ENCODE measurements around the gene PMPCA.
"Not testable (repeated sequence)": the region's sequence is repeated elsewhere in the genome, so short reads cannot be mapped to it uniquely, and the experiment has no call there.

PMPCA gene

DNA sequence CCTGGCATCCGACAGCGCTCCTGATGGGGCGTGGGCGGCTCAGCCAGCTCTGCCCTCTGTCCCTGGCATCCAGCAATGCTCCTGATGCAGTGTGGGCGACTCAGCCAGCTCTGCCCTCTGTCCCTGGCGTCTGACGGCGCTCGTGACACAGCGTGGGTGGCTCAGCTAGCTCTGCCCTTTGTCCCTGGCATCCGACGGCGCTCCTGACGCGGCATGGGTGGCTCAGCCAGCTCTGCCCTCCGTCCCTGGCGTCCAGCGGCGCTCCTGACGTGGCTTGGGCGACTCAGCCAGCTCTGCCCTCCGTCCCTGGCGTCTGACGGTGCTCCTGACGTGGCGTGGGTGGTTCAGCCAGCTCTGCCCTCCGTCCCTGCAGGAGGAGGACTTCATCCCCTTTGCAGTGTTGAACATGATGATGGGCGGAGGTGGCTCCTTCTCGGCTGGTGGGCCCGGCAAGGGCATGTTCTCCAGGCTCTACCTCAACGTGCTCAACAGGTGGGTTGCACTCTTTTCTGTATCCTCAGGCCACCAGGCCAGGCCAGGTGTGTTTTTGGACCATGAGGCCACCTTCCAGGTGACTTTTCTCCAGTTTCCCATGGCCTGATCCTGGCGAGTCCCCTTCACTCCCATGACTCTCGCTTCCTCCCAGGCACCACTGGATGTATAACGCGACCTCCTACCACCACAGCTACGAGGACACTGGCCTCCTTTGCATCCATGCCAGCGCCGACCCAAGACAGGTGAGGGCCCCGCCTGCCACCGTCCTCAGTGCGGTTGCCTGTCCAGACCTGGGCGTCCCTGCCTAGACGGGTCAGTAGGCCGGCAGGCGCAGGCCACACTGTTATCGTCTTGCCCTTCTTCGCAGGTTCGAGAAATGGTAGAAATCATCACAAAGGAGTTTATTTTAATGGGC is 8.0 kb downstream of the PMPCA start:
- DNase-seq = no peak

GRCh38 chr9:136419092-136419420 is 8.6 kb downstream of the PMPCA start:
- DNase-seq = no peak

- DNase-seq = no peak
These were observed 11.3 kb downstream of the PMPCA start for GRCh38 chr9:136421791-136422190.

DNA sequence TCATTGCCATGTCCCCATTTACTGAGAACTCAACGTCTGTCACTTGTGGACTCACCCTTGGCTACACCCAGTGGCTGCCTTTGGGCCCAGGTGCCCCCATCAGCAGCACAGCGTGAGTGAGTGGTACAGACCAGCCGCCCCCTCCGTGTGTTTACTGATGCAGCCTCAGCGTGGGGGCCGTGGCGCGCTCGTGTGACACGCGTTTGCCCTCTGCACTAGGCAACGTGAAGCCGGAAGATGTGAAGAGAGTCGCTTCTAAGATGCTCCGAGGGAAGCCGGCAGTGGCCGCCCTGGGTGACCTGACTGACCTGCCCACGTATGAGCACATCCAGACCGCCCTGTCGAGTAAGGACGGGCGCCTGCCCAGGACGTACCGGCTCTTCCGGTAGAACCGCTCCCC is 12.4 kb downstream of the PMPCA start:
- DNase-seq = no peak

DNA sequence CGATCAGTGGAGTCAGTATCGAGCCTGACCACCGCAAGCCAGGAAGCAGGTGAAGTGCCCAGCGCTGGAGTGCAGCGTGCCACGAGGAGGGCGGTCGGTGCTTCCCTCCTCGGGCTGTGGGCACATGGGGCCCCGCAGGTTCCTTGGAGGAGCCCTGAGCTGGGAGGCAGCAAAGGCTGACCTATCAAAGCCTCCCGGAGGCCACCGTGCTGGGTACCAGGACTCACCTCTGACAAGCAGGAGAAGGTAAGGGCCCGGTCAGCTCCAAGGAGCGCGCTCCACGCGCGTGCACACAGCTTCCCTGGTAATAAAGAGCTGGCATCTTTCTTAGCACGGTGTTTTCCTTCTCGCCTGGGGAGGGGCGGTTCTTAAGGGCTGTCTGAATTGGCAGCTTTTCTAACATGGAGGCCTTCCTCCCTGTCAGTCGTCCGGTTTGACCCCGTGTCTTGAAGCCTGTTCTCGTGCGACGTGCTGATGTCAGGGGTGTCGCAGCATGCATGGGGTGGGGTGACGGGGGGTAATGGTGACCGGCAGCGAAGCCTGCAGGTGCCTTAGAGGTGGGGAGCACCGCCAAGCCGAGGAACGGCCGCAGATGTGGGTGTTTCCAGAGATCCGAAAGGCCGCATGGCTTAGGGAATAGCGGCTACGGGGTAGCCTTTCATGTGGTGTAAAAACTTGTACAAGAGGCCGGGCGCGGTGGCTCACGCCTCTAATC is 13.1 kb downstream of the PMPCA start:
- no peak for DNase-seq

DNA sequence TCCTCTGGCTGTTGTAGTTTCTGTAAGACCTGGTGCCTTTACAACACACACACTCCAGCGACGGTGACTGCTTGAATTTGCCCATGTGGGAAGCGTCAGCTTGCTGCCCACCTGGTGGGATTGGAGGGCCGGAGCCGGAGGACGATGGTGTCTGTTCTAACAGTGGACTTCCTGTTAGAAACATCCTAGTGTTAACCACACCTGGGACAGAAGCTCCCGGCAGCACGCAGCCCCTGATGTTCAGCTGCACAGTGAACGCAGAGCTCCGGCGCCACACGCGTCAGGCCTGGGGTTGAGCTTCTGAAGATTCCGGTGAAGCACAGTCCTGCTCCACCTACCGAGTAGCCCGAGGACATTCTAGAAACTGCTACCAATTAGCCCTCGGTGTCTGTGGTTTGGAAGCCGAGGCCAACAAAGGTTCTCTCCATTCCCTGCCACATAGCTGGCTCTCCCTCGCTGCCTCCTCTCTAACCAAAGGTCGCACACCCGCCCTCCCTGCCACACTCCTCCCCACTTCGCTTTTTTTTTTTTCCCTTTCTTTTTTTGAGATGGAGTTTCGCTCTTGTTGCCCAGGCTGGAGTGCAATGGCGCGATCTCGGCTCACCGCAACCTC is 14.4 kb downstream of the PMPCA start:
- DNase-seq = no peak

DNA sequence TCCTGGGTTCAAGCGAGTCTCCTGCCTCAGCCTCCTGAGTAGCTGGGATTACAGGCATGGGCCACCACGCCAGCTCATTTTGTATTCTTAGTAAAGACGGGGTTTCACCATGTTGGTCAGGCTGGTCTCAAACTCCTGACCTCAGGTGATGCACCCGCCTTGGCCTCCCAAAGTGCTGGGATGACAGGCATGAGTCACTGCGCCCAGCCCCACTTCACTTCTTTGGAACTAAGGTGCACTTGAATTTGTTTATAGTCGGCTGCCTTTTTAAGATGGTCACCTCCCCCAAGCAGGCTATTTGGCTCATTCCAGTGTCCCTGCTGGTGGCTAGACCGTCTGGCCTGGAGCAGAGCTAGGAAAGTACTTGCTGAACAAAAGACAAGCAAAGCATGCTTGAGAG is 14.9 kb downstream of the PMPCA start:
- not testable (repeated sequence) for DNase-seq

- no peak for DNase-seq
These were observed 16.3 kb downstream of the PMPCA start for GRCh38 chr9:136426787-136427186.

GRCh38 chr9:136429075-136429628 is 18.7 kb downstream of the PMPCA start:
- DNase-seq = no peak

DNA sequence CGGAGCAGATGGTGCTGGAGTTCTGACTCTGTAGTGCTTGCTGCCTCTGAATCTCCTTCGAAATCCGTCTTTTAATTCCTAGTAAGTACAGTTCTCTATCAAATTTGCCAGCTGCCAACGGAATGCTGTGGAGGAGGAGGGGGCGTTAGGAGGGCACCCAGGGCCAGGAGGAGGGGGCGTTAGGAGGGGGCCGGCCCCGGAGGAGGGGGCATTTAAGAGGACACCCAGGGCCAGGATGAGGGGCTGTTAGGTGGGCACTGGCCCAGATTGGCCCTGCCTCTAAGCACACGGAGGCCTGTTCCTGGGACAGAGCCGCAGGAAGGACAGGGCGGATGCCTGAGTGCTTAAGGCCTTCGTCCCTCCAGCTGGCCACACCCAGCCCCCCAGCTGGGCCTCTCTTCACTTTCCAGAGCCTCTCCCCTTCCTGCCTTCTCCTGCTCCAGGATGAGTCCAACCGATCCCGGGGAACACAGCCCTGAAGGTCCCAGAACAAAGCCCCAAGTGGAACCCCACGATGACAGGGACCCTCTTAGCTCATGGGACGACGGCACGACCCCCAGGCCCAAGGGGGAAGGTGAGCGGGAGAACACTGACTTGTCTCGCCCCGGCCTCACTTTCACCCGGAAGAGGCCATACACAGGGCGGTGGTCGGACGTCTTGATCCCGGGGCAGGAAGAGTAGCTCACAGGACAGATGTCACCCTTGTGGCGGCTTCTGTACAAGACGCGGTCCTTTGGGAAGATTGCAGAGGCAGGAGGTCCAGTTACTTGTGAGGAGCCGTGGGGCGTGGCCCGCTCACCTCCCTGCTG is 19.4 kb downstream of the PMPCA start:
- DNase-seq = no peak

DNA sequence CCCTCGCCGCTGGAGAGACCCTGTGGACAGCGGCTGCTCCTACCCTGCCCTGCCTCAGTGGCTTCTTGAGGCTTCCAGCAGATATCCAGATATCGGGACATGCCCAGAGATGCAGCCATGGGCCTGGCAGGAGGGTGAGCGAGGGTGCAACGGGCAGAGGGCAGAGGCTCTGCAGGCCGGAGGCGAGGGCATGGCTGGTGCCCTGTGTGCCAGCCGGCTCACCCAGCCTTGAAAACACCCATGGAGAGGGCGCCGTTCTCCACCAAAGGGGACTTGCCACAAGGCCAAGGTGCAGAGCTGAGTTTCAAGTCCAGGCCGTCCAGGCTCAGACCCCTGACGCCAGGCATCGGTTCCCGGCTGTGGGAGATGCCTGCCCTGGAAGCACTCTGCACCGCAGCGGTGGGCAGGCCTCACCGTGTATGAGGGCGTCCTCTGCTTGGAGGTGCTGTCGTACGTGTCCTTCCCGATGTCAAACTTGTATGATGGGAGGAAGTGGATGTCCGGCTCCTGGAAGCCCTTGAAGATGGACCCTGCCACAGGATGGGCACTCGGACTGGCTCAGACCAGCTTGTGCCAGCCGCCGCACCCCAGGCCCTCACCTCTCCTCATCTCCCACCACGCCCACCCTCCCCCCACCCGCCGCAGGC is 20.3 kb downstream of the PMPCA start:
- DNase-seq = no peak

DNA sequence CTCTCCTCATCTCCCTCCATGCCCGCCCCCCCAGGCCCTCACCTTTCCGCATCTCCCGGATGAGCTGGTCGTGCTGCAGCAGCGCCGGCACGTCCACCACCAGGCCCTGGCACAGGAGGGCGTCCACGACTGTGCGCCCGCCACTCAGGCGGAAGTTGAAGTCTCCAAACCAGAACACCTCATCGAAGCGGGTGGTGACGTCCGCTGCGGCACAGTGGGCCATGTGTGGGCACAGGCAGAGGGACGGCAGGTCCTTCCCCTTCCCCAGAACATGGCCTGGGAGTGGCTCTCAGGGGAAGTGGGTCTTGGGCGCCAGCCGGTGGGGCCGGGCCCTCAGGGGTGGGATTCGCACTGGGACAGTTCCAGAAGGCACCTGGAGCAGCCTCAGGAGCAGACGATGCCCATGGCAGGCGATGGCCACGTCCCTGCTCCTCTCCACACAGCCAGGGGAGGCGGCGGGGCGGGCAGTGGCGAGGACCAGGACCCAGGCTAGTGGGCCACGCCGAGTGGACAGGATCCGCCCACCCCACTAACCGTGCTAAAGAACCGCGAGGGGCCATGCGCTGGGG is 21.4 kb downstream of the PMPCA start:
- DNase-seq = no peak

DNA sequence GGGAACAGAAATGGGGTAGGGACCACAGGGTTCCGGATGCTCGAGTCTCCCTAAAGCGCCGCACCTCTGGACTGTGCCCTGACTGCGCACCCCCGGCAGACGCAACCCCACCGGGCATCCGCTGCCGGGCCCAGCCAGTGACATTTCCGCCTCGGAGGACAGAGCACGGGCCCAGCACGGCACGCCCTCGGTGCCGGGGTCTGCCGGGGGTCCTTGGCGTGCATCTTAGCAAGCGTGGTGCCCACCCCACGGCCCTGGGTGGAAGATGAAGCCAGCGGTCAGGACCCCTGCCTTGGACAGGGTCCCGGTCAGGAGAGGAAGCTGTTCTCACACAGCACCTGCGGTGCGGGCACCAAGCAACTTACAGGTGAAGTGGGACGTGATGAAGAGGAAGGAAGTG is 22.1 kb downstream of the PMPCA start:
- DNase-seq = no peak

DNA sequence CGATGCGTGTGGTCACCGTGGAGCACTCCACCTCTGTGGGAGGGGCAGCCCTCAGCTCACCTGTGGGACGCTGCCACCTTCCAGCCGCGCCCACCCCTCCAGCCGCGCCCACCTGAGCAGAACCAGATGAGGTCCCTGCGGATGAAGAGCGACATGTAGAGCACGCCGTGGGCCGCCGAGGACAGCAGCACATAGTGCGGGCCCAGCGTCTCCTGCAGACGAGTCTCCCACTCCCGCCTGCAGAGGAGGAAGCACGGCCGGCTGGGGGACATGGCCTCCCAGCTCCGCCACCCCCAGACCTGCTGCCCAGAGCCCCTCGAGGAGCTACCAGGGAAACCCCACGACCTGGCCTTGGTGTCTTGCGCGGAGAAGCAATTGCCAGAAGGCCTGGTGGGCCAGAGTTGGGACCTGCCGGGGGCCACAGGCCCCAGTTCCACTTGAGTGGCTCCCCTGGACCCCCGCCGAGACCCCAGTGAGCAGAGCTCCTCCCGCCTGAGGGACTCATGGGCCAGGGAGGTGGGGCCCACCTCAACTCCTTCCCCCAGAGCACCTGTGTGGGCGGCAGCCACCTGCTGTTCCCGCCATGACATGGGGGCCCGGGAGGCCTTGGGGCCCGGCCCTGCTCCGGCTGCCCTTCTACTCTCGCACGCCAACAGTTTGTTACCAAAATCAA is 22.7 kb downstream of the PMPCA start:
- DNase-seq = no peak

DNA sequence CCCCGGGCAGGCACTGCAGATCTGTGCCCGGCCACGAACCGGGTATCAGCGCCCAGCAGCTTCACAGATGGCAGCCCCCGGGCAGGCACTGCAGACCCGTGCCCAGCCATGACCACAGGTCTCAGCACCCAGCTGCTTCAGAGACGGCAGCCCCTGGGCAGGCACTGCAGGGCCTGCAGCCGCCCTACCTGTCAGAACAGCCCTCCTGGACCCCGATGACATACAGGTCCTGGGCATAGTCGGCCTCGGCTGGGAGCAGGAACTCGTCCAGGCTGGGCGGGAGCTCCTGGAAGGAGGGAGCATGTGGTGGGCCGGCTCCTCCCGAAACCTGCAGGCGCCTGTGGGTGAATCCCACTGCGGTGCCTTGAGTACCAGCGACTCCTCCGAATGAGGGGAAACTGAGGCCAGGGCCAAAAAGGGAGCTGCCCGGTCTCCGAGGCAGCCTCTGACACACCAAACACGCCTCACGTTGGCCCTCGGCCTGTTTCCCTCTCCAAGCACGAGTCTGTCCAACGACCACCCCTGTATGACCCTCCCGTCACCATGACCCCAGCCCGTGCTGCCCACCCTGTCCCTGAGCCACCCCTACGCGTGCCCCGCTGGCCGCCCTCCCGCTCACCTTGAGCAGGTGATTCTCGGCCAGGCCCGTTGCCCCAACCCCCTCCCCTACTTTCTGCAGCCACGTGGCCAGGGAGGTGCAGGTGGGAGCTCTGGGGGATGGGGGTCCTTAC is 23.6 kb downstream of the PMPCA start:
- DNase-seq = no peak

GRCh38 chr9:136434580-136435169 is 24.2 kb downstream of the PMPCA start:
- no peak for DNase-seq

- DNase-seq = no peak
These were observed 25.7 kb downstream of the PMPCA start for GRCh38 chr9:136436055-136436634.

DNA sequence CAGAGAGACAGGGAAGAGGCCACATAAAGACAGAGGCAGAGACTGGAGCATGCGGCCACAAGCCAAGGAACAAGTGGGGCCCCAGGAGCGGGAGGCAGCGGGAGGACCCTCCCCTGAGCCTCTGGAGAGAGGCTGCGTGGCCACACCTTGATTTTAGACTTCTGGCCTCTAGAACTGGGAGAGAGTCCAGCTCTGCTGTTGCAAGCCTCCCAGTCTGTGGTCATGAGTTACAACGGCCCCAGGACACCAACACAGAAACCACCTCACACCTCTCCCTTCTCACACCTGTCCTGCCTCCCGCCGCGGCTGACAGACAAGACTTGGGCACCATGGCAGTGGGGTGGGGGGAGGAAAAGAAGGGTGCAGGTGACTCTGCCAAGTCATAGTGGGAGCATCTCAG is 27.0 kb downstream of the PMPCA start:
- DNase-seq = no peak

DNA sequence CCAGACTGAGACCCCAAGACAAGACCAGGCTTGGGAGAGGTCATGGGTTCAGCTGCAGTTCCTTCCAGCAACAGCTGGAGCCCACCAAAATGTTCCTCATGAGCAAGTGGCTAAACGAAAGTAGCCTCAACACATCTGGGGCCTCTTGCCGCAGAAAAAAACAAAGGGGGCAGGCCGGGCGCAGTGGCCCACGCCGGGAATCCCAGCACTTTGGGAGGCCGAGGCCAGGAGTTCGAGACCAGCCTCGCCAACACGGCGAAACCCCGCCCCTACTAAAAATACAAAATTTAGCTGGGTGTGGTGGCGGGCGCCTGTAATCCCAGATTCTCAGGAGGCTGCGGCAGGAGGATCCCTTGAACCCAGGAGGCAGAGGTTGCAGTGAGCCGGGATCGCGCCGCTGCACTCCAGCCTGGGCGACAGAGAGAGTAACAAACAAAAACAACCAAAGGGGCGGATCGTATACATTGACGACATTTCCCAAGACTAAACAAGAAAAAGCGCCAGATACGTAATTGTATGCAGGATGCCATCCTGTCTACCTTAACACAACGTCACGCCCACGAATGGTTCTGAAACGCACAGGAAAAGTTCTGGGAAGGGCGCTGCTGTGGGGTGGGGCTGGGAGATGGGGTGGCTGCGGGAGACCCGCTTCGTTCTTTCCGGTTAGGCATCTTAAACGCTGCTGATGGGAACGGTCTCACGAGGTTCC is 27.5 kb downstream of the PMPCA start:
- DNase-seq = no peak

All from T-helper 9 cell (primary cell).